ENCODE results near the gene BRD2.

The BRD2 gene

DNA sequence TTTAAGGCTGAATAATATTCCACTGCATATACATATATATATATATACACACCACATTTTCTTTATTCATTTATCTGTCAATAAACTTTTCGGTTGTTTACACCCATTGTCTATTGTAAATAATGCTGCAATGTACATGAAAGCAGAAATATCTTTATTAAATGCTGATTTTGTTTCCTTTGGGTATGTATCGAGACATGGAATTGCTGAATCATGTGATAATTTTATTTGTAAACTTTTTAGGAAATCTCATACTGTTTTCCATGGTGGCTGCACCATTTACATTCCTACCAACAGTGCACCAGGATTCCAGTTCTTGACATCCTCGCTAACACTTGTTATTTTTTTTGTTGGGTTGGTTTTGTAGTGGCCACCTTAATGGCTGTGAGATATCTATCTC is 55.1 kb downstream of the BRD2 start:
- Histone ChIP-seq H3K4me1 (ENCODE audit: insufficient read depth, low read length) (peaks cover 9% of the 10 kb centered on the region), H3K9me3 (ENCODE audit: low read length) (no peaks in the 10 kb centered on the region), H3K36me3 (ENCODE audit: insufficient read depth, low read length) (no peaks in the 10 kb centered on the region), H3K27me3 (ENCODE audit: control insufficient read depth in 1 of 2, insufficient read depth in 2 of 2, low read length in 2 of 2) (no peaks in the 10 kb centered on the region), H3K27ac (ENCODE audit: low read depth, low read length) (no peak overlapping the region), H3K4me3 (ENCODE audit: low read depth in 1 of 2, low read length in 2 of 2) (no peak overlapping the region), H3K9ac (ENCODE audit: low read length) (no peak overlapping the region)

DNA sequence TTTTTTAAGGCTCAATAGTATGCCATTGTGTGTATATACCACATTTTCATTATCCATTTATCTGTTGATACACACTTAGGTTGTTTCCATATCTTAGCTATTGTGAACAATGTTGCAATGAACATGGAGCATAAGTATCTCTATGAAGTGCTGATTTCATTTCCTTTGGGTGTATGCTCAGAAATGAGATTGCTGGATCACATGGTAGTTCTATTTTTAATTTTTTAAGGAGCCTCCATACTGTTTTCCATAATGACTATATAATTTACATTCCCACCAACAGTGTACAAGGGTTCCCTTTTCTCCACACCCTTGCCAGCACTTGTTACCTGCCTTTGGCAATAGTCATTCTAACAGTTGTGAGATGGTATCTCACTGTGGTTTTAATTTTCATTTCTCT is 56.1 kb downstream of the BRD2 start:
- H3K36me3 ChIP-seq (ENCODE audit: insufficient read depth, low read length) = no peaks in the 10 kb centered on the region
- H3K27ac ChIP-seq (ENCODE audit: low read depth, low read length) = no peak overlapping the region
- no peaks in the 10 kb centered on the region for H3K9me3 ChIP-seq (ENCODE audit: low read length)
- H3K9ac ChIP-seq (ENCODE audit: low read length) = no peak overlapping the region
- no peak overlapping the region for H3K4me3 ChIP-seq (ENCODE audit: low read depth in 1 of 2, low read length in 2 of 2)
- peaks cover 4% of the 10 kb centered on the region for H3K4me1 ChIP-seq (ENCODE audit: insufficient read depth, low read length)
- no peaks in the 10 kb centered on the region for H3K27me3 ChIP-seq (ENCODE audit: control insufficient read depth in 1 of 2, insufficient read depth in 2 of 2, low read length in 2 of 2)

DNA sequence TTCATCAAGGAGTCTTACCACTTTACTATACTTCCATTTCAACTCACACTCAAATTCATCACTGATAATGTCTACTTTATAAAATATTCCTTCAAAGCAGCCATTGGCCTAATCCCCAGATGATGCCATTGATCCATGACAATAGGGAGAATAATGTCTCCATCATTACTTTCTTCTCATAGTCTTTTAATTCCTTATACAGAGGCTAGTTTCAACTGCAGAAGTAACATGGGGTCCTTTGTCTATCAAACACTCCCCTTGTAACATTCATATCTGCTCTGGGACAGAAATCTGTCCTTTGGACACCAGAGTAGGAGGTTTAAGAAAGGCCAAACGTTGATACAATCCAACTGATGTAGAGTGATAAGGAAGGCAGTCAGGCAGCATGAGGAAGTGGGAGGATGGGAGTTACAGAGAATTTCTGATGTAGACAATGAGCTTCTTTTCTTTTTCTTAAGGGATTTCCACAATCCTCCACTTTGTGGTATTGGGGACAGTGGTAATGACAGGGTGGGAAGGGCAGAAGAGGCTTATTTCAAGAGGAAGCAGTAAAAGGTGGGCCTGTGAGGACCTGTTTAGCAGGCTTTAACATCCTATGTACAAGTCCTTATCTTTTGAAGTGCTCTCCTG is 59.9 kb downstream of the BRD2 start:
- H3K27me3 ChIP-seq (ENCODE audit: control insufficient read depth in 1 of 2, insufficient read depth in 2 of 2, low read length in 2 of 2) = no peaks in the 10 kb centered on the region
- no peak overlapping the region for H3K9ac ChIP-seq (ENCODE audit: low read length)
- H3K27ac ChIP-seq (ENCODE audit: low read depth, low read length) = no peak overlapping the region
- H3K9me3 ChIP-seq (ENCODE audit: low read length) = no peaks in the 10 kb centered on the region
- H3K4me1 ChIP-seq (ENCODE audit: insufficient read depth, low read length) = no peaks in the 10 kb centered on the region
- H3K36me3 ChIP-seq (ENCODE audit: insufficient read depth, low read length) = no peaks in the 10 kb centered on the region
- no peak overlapping the region for H3K4me3 ChIP-seq (ENCODE audit: low read depth in 1 of 2, low read length in 2 of 2)

DNA sequence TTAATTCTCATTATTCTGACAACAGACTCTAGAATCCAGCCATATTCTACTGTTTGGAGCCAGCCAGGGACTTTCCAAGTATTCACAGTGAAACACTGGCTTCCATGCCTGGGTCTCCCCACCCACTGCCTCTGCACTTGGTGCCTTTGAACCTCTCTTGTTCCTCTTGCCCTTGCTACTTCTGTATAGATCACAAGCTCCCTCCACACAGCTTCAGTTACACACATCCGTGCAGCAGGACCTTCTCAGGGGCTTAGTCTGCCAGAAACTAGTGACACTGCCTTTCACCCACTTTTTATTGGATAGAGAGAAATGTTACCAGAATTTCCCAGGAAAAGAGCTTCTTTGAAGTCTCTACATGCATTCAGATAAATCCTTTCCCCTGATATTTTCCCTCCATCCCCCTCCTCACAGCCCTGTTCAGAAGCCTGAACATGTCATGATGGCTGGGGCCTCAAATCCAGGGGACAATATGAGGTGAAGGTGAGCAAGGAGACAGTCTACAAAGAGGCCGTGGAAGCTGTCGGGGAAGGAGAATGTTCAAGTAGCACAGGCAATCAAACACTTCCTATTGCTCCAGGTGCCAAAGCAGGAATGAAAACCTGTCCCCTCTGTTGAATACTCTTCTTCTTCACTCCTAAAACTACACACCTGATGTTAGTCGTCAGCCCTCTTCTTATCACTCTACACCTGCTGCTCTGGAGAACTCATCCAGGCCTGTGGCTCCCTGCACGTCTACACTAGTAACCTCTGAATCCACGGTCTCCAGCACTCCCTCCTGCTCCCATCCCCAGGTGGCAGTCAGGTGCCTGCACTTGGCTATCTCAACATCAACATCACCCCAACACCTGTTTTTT is 61.2 kb downstream of the BRD2 start:
- Histone ChIP-seq H3K4me3 (ENCODE audit: low read depth in 1 of 2, low read length in 2 of 2) (no peak overlapping the region), H3K9ac (ENCODE audit: low read length) (no peak overlapping the region), H3K27me3 (ENCODE audit: control insufficient read depth in 1 of 2, insufficient read depth in 2 of 2, low read length in 2 of 2) (no peaks in the 10 kb centered on the region), H3K27ac (ENCODE audit: low read depth, low read length) (peak overlapping the region; percentile 61), H3K36me3 (ENCODE audit: insufficient read depth, low read length) (no peaks in the 10 kb centered on the region), H3K4me1 (ENCODE audit: insufficient read depth, low read length) (no peaks in the 10 kb centered on the region), H3K9me3 (ENCODE audit: low read length) (no peaks in the 10 kb centered on the region)

DNA sequence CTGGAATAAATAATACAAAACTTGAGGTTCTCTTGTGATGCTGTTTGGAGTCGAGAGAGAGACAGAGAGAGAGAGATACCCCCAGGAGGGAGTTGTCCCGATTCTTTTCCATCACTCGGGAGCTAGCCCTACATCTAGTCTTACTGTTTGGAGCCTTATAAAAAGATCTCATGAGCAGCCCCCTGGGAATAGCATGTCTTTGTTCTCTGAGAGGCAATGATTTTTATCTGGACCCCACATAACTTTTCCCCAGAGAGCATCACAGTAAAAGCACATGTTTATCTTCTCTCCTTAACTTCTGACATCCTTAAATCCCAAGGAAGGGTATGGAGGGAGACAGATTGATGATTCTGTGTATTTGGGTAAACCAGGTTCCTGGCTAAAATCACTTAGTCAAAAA is 61.9 kb downstream of the BRD2 start:
- H3K9me3 ChIP-seq (ENCODE audit: low read length) = no peaks in the 10 kb centered on the region
- no peak overlapping the region for H3K4me3 ChIP-seq (ENCODE audit: low read depth in 1 of 2, low read length in 2 of 2)
- H3K27me3 ChIP-seq (ENCODE audit: control insufficient read depth in 1 of 2, insufficient read depth in 2 of 2, low read length in 2 of 2) = no peaks in the 10 kb centered on the region
- H3K27ac ChIP-seq (ENCODE audit: low read depth, low read length) = no peak overlapping the region
- no peak overlapping the region for H3K9ac ChIP-seq (ENCODE audit: low read length)
- no peaks in the 10 kb centered on the region for H3K4me1 ChIP-seq (ENCODE audit: insufficient read depth, low read length)
- no peaks in the 10 kb centered on the region for H3K36me3 ChIP-seq (ENCODE audit: insufficient read depth, low read length)
